Upper lobe of right lung (tissue), 1 donor: ENCODE measurements around the gene PCCA. TPM values are rescaled to one million over a fixed set of nuclear protein-coding genes. Genes with fewer than 3 reads are reported as not detected.
A peak's percentile ranks its signal among the peaks of the same experiment; 100 is the strongest.

Experiments
- ATAC-seq: fragments of 200-7000 bp; cut with Tn5 transposase; one replicate; pipeline ENCODE4 v1.9.1; 2020; ENCODE audit warnings: mild to moderate bottlenecking, moderate library complexity
- DNase-seq: peaks from one replicate; pipeline ENCODE4 v3.0.0-alpha.2; 2020
- H3K27ac ChIP-seq: fragments of 200-600 bp; one replicate; pipeline ENCODE4 v1.8.0; 2022
- H3K27me3 ChIP-seq: fragments of 200-600 bp; one replicate; pipeline ENCODE4 v1.8.0; 2022; ENCODE audit warnings: mild to moderate bottlenecking
- H3K36me3 ChIP-seq: fragments of 200-600 bp; one replicate; pipeline ENCODE4 v1.8.0; 2022
- H3K4me1 ChIP-seq: fragments of 200-600 bp; one replicate; pipeline ENCODE4 v1.8.0; 2022
- H3K4me3 ChIP-seq: fragments of 200-600 bp; one replicate; pipeline ENCODE4 v1.8.0; 2022; ENCODE audit warnings: mild to moderate bottlenecking
- H3K9me3 ChIP-seq: fragments of 200-600 bp; one replicate; pipeline ENCODE4 v1.8.0; 2022
- intact Hi-C: fragments of 100-400 bp; cut with DNase I; formaldehyde crosslinking; loops from one replicate; pipeline ENCODE4 v1.11.0; 2022
- total RNA-seq: library from RNA; stranded (reverse); fragmentation: NEBNext Ultra II Directional; extraction: Animal tissue kit (Norgen Biotek cat#: 25700); gene quantifications from one replicate; pipeline ENCODE4 v1.2.1, GENCODE V29; 2021
- TF ChIP-seq, protein P1 (sequence below): fragments of 200-600 bp; IDR thresholded peaks from one replicate; pipeline ENCODE4 v1.8.0; 2022; ENCODE audit warnings: antibody characterized with exemption
- donor health status: DM: no; HTN: yes; CAD: no; lungs with severe emphysema.

PCCA gene
- total RNA-seq, 1 donor from 2014 or later: 34.7 TPM

DNA sequence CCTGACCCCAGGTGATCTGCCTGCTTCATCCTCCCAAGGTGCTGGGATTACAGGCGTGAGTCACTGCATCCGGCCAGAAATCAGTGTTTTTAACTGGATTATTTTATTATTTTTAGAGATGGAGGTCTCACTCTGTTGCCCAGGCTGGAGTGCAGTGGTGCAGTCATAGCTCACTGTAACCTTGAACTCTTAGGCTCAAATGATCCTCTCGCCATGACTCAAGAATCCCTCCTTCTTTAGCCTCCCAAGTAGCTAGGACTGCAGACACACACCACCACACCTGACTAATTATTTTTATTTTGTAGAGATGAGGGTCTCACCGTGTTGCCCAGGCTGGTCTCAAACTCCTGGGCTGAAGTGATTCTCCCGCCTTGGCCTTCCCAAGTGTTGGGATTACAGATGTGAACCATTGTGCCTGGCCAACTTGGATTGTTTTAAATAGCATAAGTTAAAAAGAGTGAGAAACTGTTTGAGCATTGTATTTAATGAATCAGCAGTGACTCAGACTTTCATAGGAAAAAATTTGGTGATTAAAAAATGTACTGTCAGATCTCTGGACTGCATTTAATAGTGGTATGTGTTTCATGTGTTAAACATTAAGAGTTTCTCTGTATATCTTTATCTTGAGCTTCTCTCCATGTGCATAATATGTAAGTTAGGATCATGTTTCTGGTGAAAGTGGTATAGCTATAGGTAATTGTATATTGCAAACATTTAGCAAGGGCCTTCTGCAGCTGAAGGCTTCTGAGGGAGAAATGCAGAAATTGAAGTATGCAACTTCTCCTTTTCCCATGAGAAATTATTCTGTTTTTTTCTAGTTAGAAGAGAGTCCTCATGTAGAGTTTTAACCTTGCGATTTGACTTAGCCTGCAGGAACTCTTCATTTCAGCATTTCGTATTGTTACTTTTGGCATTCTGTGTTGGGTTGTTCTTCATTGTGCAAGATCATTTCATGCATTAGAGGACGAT is 121.2 kb downstream of the PCCA start:
- no peaks in the 10 kb centered on the region for H3K36me3 ChIP-seq
- no peak overlapping the region for H3K4me3 ChIP-seq
- H3K27ac ChIP-seq: no peak overlapping the region
- no peaks in the 10 kb centered on the region for H3K27me3 ChIP-seq
- intact Hi-C loops: no loop called here
- H3K4me1 ChIP-seq: no peaks in the 10 kb centered on the region
- ATAC-seq (no peak), DNase-seq (no peak)
- H3K9me3 ChIP-seq: no peaks in the 10 kb centered on the region
- TF ChIP-seq, protein P1, sequence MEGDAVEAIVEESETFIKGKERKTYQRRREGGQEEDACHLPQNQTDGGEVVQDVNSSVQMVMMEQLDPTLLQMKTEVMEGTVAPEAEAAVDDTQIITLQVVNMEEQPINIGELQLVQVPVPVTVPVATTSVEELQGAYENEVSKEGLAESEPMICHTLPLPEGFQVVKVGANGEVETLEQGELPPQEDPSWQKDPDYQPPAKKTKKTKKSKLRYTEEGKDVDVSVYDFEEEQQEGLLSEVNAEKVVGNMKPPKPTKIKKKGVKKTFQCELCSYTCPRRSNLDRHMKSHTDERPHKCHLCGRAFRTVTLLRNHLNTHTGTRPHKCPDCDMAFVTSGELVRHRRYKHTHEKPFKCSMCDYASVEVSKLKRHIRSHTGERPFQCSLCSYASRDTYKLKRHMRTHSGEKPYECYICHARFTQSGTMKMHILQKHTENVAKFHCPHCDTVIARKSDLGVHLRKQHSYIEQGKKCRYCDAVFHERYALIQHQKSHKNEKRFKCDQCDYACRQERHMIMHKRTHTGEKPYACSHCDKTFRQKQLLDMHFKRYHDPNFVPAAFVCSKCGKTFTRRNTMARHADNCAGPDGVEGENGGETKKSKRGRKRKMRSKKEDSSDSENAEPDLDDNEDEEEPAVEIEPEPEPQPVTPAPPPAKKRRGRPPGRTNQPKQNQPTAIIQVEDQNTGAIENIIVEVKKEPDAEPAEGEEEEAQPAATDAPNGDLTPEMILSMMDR: no peak

DNA sequence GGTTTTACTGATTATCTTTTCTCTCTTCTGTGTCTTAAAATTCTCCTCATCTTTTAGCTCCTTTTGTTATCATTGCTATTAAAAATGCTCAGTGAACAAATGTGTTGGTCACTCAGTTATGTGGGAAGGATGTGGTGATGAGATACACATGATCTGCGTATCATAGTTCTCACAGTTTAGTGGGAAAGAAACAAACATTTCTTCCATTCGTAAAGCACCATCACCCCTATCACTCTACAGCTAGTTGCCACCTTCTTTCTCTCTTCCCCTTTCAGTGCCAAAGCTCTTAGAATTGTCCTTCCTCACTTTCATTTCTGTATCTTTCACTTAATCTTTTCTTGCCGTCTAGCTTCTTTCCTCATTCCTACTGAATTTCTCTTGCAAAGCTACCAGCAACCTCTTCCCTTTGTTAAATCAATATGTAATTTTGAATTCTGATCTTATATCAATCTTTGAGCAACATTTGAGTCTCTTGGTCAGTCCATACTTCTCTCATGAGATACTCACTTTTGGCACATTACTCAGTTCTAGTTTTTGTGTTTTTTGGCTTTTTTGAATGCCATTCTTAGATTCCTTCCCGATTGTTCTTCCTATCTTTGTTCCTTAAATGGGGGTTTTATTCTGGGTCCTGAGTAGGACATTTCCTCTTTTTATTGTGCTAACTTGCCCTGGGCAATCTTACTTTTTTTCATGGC is 122.3 kb downstream of the PCCA start:
- no peak overlapping the region for H3K27ac ChIP-seq
- DNase-seq (no peak), ATAC-seq (no peak)
- intact Hi-C loops: no loop called here
- TF ChIP-seq, protein P1: no peak
- no peaks in the 10 kb centered on the region for H3K9me3 ChIP-seq
- no peak overlapping the region for H3K4me3 ChIP-seq
- no peaks in the 10 kb centered on the region for H3K36me3 ChIP-seq
- no peaks in the 10 kb centered on the region for H3K4me1 ChIP-seq
- no peaks in the 10 kb centered on the region for H3K27me3 ChIP-seq

DNA sequence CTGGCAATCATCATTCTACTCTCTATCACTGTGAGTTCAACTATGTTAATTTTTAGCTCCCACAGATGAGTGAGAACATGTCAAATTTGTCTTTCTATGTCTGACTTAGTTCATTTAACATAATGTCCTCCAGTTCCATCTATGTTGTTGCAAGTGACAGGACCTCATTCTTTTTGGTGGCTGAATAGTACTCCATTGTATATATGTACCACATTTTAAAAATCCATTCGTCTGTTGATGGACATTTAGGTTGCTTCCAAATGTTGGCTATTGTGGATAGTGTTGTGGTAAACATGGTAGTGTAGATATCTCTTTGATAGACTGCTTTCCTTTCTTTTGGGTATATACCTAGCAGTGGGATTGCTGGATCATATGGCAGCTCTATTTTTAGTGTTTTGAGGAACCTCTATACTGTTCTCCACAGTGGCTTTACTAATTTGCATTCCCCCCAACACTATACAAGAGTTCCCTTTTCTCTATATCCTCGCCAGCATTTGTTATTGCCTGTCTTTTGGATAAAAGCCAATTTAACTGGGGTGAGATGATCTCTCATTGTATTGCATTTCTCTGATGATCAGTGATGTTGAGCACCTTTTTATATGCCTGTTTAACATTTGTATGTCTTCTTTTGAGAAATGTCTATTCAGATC is 124.1 kb downstream of the PCCA start:
- no peaks in the 10 kb centered on the region for H3K4me1 ChIP-seq
- H3K27me3 ChIP-seq: no peaks in the 10 kb centered on the region
- no peak overlapping the region for H3K4me3 ChIP-seq
- DNase-seq (no peak), ATAC-seq (peak; percentile 48)
- no peak overlapping the region for H3K27ac ChIP-seq
- no peaks in the 10 kb centered on the region for H3K36me3 ChIP-seq
- intact Hi-C loops: no loop called here
- TF ChIP-seq, protein P1: no peak
- H3K9me3 ChIP-seq: no peaks in the 10 kb centered on the region

DNA sequence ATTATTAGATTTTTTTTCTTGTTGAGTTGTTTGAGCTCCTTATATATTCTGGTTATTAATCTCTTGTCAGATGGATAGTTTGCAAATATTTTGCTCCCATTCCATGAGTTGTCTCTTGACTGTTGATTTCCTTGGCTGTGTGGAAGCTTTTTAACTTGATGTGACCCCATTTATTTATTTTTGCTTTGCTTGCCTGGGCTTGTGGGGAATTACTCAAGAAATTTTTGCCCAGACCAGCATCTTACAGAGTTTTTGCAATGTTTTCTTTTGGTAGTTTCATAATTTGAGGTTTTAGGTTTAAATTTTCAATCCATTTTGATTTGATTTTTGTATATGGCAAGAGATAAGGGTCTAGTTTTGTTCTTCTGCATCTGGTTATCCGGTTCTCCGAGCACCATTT is 124.7 kb downstream of the PCCA start:
- no peak overlapping the region for H3K4me3 ChIP-seq
- ATAC-seq (no peak), DNase-seq (no peak)
- intact Hi-C loops: no loop called here
- H3K27ac ChIP-seq: no peak overlapping the region
- TF ChIP-seq, protein P1: no peak
- H3K9me3 ChIP-seq: no peaks in the 10 kb centered on the region
- H3K4me1 ChIP-seq: no peaks in the 10 kb centered on the region
- H3K27me3 ChIP-seq: no peaks in the 10 kb centered on the region
- no peaks in the 10 kb centered on the region for H3K36me3 ChIP-seq

DNA sequence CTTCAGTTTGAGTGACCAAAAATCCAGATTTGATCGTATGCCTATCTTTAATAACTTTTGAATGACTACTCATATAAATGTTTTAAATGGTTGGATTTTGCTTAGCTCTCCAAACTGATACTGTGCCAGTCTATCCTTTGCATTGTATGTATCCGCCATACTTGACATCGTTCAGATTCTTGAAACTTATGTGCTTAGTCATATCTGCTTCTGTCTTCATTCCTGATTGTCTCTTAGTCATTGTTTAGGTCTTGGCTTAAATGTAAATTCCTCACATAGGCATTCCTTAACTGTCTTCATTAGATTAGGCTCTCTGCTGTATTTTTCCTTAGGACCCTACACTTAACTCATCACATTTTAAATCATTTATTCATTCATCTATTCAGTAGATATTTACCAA is 126.0 kb downstream of the PCCA start:
- intact Hi-C loops: no loop called here
- no peak for ATAC-seq
- H3K4me1 ChIP-seq: no peaks in the 10 kb centered on the region
- no peaks in the 10 kb centered on the region for H3K9me3 ChIP-seq
- H3K36me3 ChIP-seq: no peaks in the 10 kb centered on the region
- TF ChIP-seq, protein P1: no peak
- H3K4me3 ChIP-seq: no peak overlapping the region
- no peak overlapping the region for H3K27ac ChIP-seq
- no peaks in the 10 kb centered on the region for H3K27me3 ChIP-seq
- no peak for DNase-seq
